ENCODE results near the gene GLRA3. TPM values are rescaled to one million over a fixed set of nuclear protein-coding genes. Genes with fewer than 3 reads are reported as not detected.

The GLRA3 gene
- total RNA-seq, 1 donor from 2014 or later = not detected

DNA sequence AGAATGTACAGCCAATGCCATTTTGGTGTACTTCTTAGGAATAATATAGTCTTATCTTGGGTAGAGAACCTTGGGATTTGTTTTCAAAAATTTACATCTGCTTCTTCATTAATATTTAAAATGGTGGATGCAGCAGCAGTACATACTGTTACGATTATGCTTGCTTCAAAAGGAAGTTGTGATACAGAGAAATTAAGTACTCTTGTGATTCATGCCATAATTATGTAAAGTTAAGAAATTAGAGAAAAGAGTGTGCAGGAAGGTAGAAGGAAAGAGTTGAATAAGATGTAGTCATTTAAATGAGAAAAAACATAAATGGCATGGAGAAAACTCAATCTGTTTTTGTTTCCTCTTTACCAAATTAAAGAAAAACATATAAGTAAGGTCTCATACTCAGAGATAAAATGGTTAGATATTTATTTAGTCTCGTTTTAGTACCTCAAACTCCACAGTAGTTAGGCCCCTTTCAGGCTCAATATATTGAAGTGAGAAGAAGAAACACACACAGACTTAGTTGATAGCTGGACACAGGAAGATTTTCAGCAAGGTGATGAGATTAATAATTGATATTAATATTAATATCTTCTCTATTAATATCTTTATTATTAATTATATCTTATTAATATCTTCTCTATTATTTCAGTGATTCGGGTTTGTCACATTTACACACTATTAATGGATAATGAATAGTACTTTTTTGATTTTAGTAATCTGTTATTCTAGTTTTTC lies 236.6 kb downstream of the GLRA3 start:
- ATAC-seq = no peak

DNA sequence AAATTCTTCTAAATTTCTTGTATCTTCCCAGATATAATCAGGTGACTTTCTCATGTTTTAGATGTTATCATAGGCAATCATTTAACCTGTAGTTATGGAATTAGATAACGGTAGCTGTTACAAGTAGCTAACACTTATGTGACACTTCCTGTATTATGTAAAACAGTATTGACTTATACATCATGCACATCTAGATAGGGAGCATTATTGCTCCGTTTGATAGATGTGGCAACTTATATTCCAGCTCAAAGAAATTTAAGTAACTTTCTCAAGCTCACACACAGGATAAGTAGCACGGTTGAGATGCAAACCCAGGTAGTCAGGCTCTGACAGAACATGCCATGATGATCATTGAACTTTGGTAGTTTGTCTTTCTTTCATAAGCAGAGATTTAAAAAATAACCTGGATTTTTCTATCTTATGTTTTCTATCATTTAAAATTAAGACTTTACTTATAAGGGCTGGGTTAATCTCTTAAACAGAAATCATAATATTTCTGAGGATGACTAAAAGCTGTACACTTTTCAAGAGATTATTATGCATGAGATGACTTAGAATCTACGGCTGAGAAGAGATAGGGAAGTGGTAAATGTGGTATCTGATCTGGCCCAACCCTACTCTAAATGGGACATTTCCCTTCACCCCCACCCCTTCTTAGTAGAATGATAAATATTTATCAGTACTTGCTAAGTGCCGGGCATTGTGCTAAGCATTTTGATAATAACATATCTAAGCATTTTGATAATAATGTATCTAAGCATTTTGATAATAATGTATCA lies 237.6 kb downstream of the GLRA3 start:
- no peak for ATAC-seq

DNA sequence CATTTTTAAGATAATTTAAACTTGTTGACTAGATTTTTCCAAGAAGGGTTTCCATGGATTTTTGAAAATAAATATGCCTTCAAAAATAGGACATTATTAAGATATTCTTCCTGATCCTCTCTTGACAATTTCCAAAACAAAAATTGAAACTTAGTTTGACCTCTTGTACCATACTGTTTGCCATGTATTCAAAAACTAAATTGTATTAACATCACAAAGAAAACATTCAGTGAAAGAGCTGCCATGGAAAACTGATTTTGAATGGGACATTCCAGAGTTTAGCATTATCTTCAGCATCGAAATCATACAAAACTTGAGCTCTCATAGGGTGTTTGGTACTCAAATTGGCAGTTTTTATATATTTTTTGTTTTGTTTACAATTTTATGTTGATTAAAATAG lies 238.7 kb downstream of the GLRA3 start:
- no peak for ATAC-seq

Other genes starting within 250 kb of the GLRA3 start
- gene ADAM29, start 89.1 kb upstream of the GLRA3 start, total RNA-seq = not detected

Data from esophagus mucosa (tissue), 1 donor.